Measurements from ENCODE around the gene SACM1L. TPM values are rescaled to one million over a fixed set of nuclear protein-coding genes. Genes with fewer than 3 reads are reported as not detected.

Gene SACM1L
- total RNA-seq, 1 donor from 2014 or later: 44.1 TPM

DNA sequence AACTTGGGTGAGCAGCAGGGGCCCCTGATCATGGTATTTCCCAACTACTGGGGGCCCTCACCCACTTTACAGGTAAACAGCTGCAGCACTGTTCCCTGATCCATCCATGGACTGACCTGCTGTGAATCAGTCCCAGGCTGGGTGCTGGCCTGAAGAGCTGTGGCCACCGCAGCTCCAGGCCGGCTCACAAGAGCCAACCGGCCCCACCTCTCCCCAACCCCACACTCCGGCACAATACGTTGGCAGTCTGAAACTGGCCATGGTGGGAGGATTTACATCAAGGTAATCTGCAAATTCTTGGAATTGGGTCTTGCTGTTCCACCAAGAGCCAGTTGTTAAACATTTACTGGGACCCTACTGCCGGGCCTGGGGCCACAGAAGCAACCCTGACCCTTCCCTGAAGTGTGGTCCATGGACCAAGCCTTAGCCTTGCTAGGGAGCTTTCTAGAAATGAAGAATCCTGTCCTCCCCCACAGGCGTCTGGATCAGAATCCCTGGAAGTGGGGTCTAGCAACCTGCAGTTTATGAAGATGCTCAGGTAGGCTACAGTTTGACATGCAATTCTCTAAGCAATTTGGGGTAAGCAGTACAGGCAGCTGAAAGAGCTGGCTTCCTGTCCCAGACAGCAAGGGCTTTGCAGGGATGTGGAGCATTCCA, 103.4 kb downstream of the SACM1L start:
- Mint-ChIP-seq H3K27ac (ENCODE audit: unreplicated experiment) (no peak overlapping the region), H3K4me3 (no peak overlapping the region)
- TF ChIP-seq, protein P1, sequence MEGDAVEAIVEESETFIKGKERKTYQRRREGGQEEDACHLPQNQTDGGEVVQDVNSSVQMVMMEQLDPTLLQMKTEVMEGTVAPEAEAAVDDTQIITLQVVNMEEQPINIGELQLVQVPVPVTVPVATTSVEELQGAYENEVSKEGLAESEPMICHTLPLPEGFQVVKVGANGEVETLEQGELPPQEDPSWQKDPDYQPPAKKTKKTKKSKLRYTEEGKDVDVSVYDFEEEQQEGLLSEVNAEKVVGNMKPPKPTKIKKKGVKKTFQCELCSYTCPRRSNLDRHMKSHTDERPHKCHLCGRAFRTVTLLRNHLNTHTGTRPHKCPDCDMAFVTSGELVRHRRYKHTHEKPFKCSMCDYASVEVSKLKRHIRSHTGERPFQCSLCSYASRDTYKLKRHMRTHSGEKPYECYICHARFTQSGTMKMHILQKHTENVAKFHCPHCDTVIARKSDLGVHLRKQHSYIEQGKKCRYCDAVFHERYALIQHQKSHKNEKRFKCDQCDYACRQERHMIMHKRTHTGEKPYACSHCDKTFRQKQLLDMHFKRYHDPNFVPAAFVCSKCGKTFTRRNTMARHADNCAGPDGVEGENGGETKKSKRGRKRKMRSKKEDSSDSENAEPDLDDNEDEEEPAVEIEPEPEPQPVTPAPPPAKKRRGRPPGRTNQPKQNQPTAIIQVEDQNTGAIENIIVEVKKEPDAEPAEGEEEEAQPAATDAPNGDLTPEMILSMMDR (conservative IDR thresholded peaks at IDR 0.05): no peak

DNA sequence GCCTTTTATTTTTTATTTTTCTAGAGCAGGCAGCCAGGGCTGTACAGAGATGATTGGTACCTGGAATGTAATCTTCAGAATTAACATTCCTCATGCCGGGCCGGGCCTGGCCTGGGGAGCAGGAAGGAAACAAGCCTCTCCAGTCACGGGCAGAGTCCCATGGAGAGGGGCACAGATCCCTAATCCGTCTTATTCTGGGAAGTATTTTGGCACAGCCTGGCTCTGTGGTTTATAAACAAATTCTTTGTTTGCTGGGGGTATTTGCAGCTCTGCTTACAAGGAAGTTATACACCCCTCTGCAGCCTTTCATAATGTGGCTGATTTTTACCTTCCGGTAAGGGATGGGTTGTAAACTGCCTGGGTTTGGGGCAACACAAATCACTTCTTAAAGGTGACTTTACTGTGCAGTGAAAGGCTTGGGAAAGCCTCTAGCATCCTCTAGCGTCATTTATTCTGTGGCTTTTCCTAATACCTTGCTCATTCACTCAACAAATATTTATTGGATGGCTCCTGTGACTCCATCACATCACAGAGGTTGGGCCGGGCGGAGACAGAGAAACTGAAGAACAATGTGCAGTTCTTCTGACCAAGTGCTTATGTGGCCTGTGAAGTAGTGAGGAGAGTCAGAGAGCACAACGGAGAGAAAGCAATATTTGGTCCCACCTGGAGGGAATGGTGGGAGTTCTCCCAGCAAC, 104.4 kb downstream of the SACM1L start:
- peaks cover 88% of the 10 kb centered on the region for H3K27me3 Mint-ChIP-seq (ENCODE audit: low read depth)
- H3K4me1 Mint-ChIP-seq: peaks cover 4% of the 10 kb centered on the region
- TF ChIP-seq, protein P1 (conservative IDR thresholded peaks at IDR 0.05): no peak
- no peak for DNase-seq (ENCODE audit: low read depth, low spot score)
- H3K4me3 Mint-ChIP-seq: no peak overlapping the region
- peaks cover 7% of the 10 kb centered on the region for H3K36me3 Mint-ChIP-seq (ENCODE audit: low read depth)
- no peak overlapping the region for H3K27ac Mint-ChIP-seq (ENCODE audit: unreplicated experiment)
- H3K9me3 Mint-ChIP-seq: peaks cover 4% of the 10 kb centered on the region

More for the DNA sequence above, 103.4 kb downstream of the SACM1L start:
- Mint-ChIP-seq H3K27me3 (ENCODE audit: low read depth) (peaks cover 83% of the 10 kb centered on the region), H3K4me1 (peaks cover 4% of the 10 kb centered on the region), H3K36me3 (ENCODE audit: low read depth) (peaks cover 7% of the 10 kb centered on the region), H3K9me3 (peaks cover 4% of the 10 kb centered on the region)
- DNase-seq (ENCODE audit: low read depth, low spot score): no peak

DNA sequence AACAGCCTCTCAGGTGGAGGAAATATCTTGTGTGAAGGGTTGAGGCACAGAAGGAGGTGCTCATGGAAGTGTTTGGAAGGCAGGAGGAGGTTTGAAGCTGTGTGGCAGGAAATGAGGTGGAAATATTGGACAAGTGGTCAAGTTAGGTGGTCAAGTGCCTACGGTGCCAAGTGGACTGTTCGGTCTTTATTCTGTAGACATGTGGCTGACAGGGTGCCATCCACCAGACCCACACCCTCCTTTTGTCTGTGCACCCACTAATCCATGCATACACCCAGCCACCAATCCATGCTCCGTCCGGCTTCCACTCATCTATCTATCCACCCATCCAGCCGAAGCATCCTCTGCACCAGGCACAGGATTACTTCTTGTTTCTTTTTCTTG, 105.0 kb downstream of the SACM1L start:
- peaks cover 4% of the 10 kb centered on the region for H3K4me1 Mint-ChIP-seq
- no peak for DNase-seq (ENCODE audit: low read depth, low spot score)
- TF ChIP-seq, protein P1 (conservative IDR thresholded peaks at IDR 0.05): no peak

GRCh38 chr3:45794660-45795059, 105.5 kb downstream of the SACM1L start:
- peaks cover 4% of the 10 kb centered on the region for H3K4me1 Mint-ChIP-seq
- TF ChIP-seq, protein P1 (conservative IDR thresholded peaks at IDR 0.05): no peak
- H3K9me3 Mint-ChIP-seq: peaks cover 4% of the 10 kb centered on the region
- no peak overlapping the region for H3K27ac Mint-ChIP-seq (ENCODE audit: unreplicated experiment)
- no peak overlapping the region for H3K4me3 Mint-ChIP-seq
- peaks cover 7% of the 10 kb centered on the region for H3K36me3 Mint-ChIP-seq (ENCODE audit: low read depth)
- H3K27me3 Mint-ChIP-seq (ENCODE audit: low read depth): peaks cover 93% of the 10 kb centered on the region
- DNase-seq (ENCODE audit: low read depth, low spot score): no peak

More for the DNA sequence above, 105.0 kb downstream of the SACM1L start:
- H3K27ac Mint-ChIP-seq (ENCODE audit: unreplicated experiment): no peak overlapping the region
- no peak overlapping the region for H3K4me3 Mint-ChIP-seq
- H3K36me3 Mint-ChIP-seq (ENCODE audit: low read depth): peaks cover 7% of the 10 kb centered on the region
- H3K27me3 Mint-ChIP-seq (ENCODE audit: low read depth): peaks cover 88% of the 10 kb centered on the region
- H3K9me3 Mint-ChIP-seq: peaks cover 4% of the 10 kb centered on the region

Other genes starting within 250 kb of the SACM1L start
- 41.8 and 44.4 TPM in 2 replicates for gene LIMD1, start 94.6 kb upstream of the SACM1L start, total RNA-seq
- not detected in 2 replicates for gene SLC6A20, start 107.1 kb downstream of the SACM1L start, total RNA-seq
- 17.6 and 21.9 TPM in 2 replicates for gene LZTFL1, start 152.7 kb downstream of the SACM1L start, total RNA-seq
- gene CCR9, start 197.1 kb downstream of the SACM1L start, total RNA-seq: not detected in 2 replicates